GM20000 (cell line): ENCODE results near the gene CYB5D1.
A peak's percentile ranks its signal among the peaks of the same experiment; 100 is the strongest.
"Not testable (repeated sequence)": the region's sequence is repeated elsewhere in the genome, so short reads cannot be mapped to it uniquely, and the experiment has no call there.

Source experiments
- DNase-seq: peaks from one replicate; pipeline ENCODE4 v3.0.0; 2012; ENCODE audit warnings: low spot score
- CTCF ChIP-seq: IDR thresholded peaks from 2 replicates; pipeline ENCODE4 v1.5.1; 2012; ENCODE audit warnings: mild to moderate bottlenecking, control low read depth; ENCODE audit errors: extremely low read depth, missing control alignments

Gene CYB5D1

DNA sequence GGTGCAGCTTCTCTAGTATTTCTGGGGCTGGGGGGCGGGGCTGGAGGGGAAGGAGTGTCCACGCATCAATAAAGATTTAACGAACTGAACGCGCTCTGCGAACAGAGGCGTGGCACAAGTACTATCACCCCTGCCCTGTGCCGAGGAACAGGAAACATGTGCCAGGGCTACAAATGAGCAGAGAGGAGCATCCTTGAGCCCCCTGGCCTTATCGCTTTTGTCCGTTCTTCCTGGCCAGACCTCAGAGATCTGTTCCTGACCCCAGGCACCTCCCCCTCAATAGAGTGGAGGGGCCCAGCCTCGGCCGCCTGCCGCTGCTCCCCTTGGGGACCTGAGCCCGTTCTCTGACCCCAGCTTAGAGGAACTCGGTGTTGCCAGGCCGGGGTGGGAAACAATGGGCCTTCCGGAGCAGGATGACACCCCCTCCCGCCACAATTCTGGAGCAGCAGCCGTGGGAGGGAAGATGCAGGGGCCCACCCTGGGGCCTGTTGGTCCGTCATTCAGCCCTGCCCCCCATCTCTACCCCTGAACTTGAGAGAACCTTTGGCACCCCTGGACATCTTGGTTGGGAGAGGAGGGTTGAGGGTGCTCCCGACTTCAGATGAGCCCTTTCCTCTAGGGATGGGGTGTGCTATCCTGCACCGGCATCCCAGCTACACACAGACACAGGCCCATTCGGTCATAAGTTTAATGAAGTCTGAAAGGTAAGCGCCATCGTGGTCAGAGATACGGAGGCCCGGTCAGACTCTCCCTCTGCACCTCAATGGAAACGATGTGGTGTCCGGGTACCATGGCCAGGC, 1.6 kb upstream of the CYB5D1 start:
- DNase-seq, result no peak
- no peak for TF ChIP-seq CTCF

GRCh38 chr17:7856811-7857712, 741 bp upstream of the CYB5D1 start, which contains the start of gene NAA38:
Gene NAA38 (minus strand): TSS chr17:7857559. CDS start chr17:7857463, 96 bp downstream.
- peak; percentile 93 for DNase-seq
- peak; percentile 38 for TF ChIP-seq CTCF

- no peak for TF ChIP-seq CTCF
- DNase-seq, result no peak
These were observed 663 bp downstream of the CYB5D1 start for GRCh38 chr17:7858522-7858810.

GRCh38 chr17:7859028-7859427, 1.2 kb downstream of the CYB5D1 start:
- DNase-seq, result no peak
- TF ChIP-seq CTCF, result no peak

DNA sequence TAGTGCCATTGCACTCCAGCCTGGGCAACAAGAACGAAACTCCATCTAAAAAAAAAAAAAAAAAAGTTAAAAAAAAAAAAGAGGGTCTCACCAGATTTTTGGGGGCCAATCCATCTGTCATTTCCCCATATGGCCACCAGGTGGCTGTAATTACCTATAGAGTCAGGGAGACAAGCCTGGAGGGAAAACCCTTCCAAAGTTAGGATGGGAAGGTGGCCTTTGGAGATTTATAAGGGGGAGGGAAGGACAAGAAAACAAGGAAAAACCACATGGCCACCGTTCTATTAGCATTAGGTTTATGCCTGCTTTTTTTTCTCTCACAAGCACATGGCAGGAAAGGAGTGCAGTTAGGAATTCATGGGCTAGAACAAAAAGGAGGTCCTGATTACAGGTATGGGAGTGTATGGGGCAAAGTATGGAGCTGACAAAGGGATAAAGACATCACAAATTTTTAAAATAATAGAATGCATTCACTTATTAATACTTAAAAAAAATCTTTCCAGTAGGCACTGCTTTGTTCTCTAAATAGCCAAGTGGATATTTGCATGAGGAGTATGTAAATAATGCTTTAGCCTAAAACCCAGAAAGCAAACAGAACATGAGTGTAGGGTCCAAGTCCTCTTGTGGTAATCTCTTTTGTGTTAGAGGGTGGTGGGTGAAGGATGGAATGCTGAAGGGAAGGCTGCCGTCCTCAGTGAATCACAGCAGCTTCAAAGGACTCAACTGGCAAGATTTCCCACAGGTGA, 5.1 kb downstream of the CYB5D1 start:
- no peak for DNase-seq
- peak; percentile 68 for TF ChIP-seq CTCF

DNA sequence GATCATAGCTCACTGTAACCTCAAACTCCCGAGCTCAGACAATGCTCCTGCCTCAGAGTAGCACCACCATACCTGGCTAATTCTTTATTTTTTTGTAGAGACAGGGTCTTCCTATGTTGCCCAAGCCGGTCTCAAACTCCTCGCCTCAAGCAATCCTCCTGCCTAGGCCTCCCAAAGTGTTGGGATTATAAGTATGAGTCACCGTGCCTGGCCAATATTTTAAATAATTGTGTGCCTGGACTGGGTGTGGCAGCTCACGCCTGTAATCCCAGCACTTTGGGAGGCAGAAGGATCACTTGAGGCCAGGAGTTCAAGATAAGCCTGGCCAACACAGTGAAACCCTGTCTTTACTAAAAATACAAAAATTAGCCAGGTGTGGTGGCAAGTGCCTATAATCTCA, 6.6 kb downstream of the CYB5D1 start:
- DNase-seq, result not testable (repeated sequence)

DNA sequence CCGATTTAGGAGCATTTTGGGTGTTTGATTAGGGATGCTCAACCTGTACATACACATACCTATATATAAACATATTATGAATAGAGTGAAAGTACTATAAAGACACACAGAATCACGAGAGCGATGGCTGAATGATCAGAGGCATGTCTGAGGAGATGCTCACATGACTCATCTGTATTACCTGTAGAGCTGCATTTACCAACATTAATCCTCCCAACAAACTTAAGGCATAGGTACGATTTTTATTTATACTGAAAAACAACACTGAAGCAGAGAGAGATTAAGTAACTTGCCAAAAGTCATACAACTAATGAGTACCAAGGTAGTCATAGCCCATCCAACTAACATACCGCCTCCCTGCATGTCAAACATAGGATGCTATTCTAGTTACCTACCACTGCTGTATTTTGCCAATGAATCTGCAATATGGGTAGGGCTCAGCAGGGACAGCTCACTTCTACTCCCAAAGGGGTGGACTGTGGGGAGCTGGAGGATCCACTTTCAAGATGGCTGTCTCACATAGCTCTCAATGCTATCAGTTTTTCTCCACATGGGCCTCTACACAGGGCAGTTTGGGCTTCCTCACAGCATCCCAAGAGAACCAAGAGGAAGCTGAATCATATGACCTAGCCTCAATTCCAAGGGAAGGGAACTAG, 7.3 kb downstream of the CYB5D1 start:
- DNase-seq, result no peak
- no peak for TF ChIP-seq CTCF
